H1 (cell line): Measurements from ENCODE around the gene GDPD4. TPM values are rescaled to one million over a fixed set of nuclear protein-coding genes. Genes with fewer than 3 reads are reported as not detected.

ENCODE experiments used
- ATF3 ChIP-seq: IDR thresholded peaks from 2 replicates; pipeline ENCODE4 v1.6.1; 2011; ENCODE audit warnings: low read depth, mild to moderate bottlenecking, low read length; ENCODE audit not compliant: insufficient read depth
- CREB1 ChIP-seq: IDR thresholded peaks from 2 replicates; pipeline ENCODE4 v1.6.1; 2012; ENCODE audit warnings: inconsistent platforms
- MAFK ChIP-seq: IDR thresholded peaks from 2 replicates; pipeline ENCODE4 v1.6.1; 2012; ENCODE audit warnings: low read depth, mild to moderate bottlenecking, improper control_type of control experiment, low read length
- RNF2 ChIP-seq: fragments of 200-900, 300-1000 bp; sonication (generic); IDR thresholded peaks from 2 replicates; pipeline ENCODE4 v1.7.1; 2016; ENCODE audit warnings: borderline replicate concordance, low read depth, mild to moderate bottlenecking, antibody characterized with exemption, low read length; ENCODE audit not compliant: poor library complexity, severe bottlenecking; ENCODE audit errors: missing control alignments
- SIRT6 ChIP-seq: IDR thresholded peaks from one replicate; pipeline ENCODE4 v1.7.1; 2012; ENCODE audit warnings: low read length, inconsistent platforms
- TAF7 ChIP-seq: optimal IDR thresholded peaks from 2 replicates; pipeline ENCODE3; 2011; ENCODE audit warnings: low read depth, mild to moderate bottlenecking, inconsistent platforms, low read length, moderate library complexity, borderline replicate concordance
- TEAD4 ChIP-seq: IDR thresholded peaks from 2 replicates; pipeline ENCODE4 v1.6.1; 2012; ENCODE audit warnings: low read depth, low read length, inconsistent platforms, mixed read lengths
- polyA plus RNA-seq, 7 experiments: library from polyadenylated mRNA; depleted of rRNA in 3 of 7; stranded (reverse) in 5 of 7; unstranded in 2 of 7; fragments of >200 nt in 5 of 7; fragments of 200-250 nt in 2 of 7; gene quantifications; 1 replicate in 5 of 7; 2 replicates in 1 of 7; 4 replicates in 1 of 7; pipeline versions ENCODE4 v1.2.1 to v1.2.3, GENCODE V29; 2011 to 2013; ENCODE audit warnings: missing spikeins in 2 of 7, mixed read lengths in 2 of 7
- total RNA-seq: library from RNA; stranded (reverse); fragmentation: NEBNext Ultra II Directional; extraction: Animal tissue kit (Norgen Biotek cat#: 25700); gene quantifications from 2 replicates; pipeline ENCODE4 v1.2.1, GENCODE V29; 2021

Gene GDPD4
- total and polyA plus RNA-seq, 2 of the 8 experiments (the other 6 are each of a cell fraction or from before 2014, with no cell fraction given): not detected

- no peak for TF ChIP-seq RNF2
- no peak for TF ChIP-seq CREB1
- TF ChIP-seq MAFK: no peak
- no peak for TF ChIP-seq TEAD4
- no peak for TF ChIP-seq SIRT6
- no peak for TF ChIP-seq TAF7
- TF ChIP-seq ATF3: no peak
These were observed 128.0 kb downstream of the GDPD4 start (continued) for GRCh38 chr11:77173494-77173893.
